Neural crest cell (in vitro differentiated cells): ENCODE data around the gene MYBPHL. TPM values are rescaled to one million over a fixed set of nuclear protein-coding genes. Genes with fewer than 3 reads are reported as not detected.

ENCODE experiments used
- DNase-seq: peaks from one replicate; pipeline ENCODE4 v3.0.0; 2021; ENCODE audit warnings: low read depth, mixed read lengths, low spot score
- H3K27ac Mint-ChIP-seq: one replicate; pipeline ENCODE4 v1.8.0; 2021; ENCODE audit warnings: mild to moderate bottlenecking, mixed read lengths; ENCODE audit not compliant: unreplicated experiment
- H3K27me3 Mint-ChIP-seq: 2 replicates; pipeline ENCODE4 v1.8.0; 2021; ENCODE audit warnings: low read depth, mild to moderate bottlenecking, mixed read lengths
- H3K36me3 Mint-ChIP-seq: 2 replicates; pipeline ENCODE4 v1.8.0; 2021; ENCODE audit warnings: low read depth, mild to moderate bottlenecking, mixed read lengths
- H3K4me1 Mint-ChIP-seq: 2 replicates; pipeline ENCODE4 v1.8.0; 2021; ENCODE audit warnings: mixed read lengths
- H3K4me3 Mint-ChIP-seq: one replicate; pipeline ENCODE4 v1.8.0; 2021; ENCODE audit warnings: mild to moderate bottlenecking, mixed read lengths
- H3K9me3 Mint-ChIP-seq: 2 replicates; pipeline ENCODE4 v1.8.0; 2021; ENCODE audit warnings: mixed read lengths
- CTCF ChIP-seq: fragments of 200-600 bp; sonication (generic); conservative IDR thresholded peaks from 2 replicates; pipeline ENCODE4 v1.5.0; 2021; ENCODE audit warnings: antibody characterized with exemption, mild to moderate bottlenecking
- total RNA-seq: library from RNA; stranded (reverse); gene quantifications from 2 replicates; pipeline ENCODE4 v1.2.1, GENCODE V29; 2021

Gene MYBPHL
- total RNA-seq, 1 donor from 2014 or later = 0.82 TPM

DNA sequence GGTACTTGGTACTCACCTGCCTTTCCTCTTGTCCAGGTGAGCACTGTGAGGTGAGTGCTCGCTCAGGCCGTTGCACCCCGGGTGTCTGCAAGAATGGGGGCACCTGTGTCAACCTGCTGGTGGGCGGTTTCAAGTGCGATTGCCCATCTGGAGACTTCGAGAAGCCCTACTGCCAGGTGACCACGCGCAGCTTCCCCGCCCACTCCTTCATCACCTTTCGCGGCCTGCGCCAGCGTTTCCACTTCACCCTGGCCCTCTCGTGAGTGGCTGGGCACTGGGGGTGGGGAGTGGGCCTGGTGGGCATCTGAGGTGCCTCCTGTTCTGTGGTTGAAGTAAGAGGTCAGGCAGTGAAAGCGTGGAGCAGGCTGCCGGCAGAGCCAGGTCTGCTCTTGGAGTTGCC lies 45.8 kb downstream of the MYBPHL start:
- Mint-ChIP-seq H3K27ac (no peak overlapping the region), H3K4me1 (peaks cover 45% of the 10 kb centered on the region), H3K9me3 (no peaks in the 10 kb centered on the region), H3K36me3 (peaks cover 4% of the 10 kb centered on the region), H3K27me3 (peaks cover 4% of the 10 kb centered on the region), H3K4me3 (no peak overlapping the region)
- no peak for TF ChIP-seq CTCF
- DNase-seq = no peak

- Mint-ChIP-seq H3K4me3 (peak overlapping the region; percentile 87), H3K27ac (peak overlapping the region; percentile 98), H3K36me3 (peaks cover 7% of the 10 kb centered on the region), H3K4me1 (peaks cover 55% of the 10 kb centered on the region), H3K27me3 (peaks cover 4% of the 10 kb centered on the region), H3K9me3 (no peaks in the 10 kb centered on the region)
- DNase-seq = no peak
- no peak for TF ChIP-seq CTCF
Observed at GRCh38 chr1:109259674-109260557, 46.9 kb downstream of the MYBPHL start.

GRCh38 chr1:109258481-109259466 lies 48.0 kb downstream of the MYBPHL start:
- peaks cover 7% of the 10 kb centered on the region for H3K36me3 Mint-ChIP-seq
- no peak for TF ChIP-seq CTCF
- H3K27me3 Mint-ChIP-seq = peaks cover 4% of the 10 kb centered on the region
- H3K9me3 Mint-ChIP-seq = no peaks in the 10 kb centered on the region
- peaks cover 62% of the 10 kb centered on the region for H3K4me1 Mint-ChIP-seq
- peak overlapping the region; percentile 87 for H3K4me3 Mint-ChIP-seq
- DNase-seq = no peak
- H3K27ac Mint-ChIP-seq = peak overlapping the region; percentile 98

- DNase-seq = no peak
- Mint-ChIP-seq H3K36me3 (peaks cover 7% of the 10 kb centered on the region), H3K27me3 (no peaks in the 10 kb centered on the region), H3K4me3 (peak overlapping the region; percentile 66), H3K4me1 (peaks cover 68% of the 10 kb centered on the region), H3K9me3 (no peaks in the 10 kb centered on the region), H3K27ac (peak overlapping the region; percentile 95)
- no peak for TF ChIP-seq CTCF
Observed at GRCh38 chr1:109257682-109258421, 49.0 kb downstream of the MYBPHL start.
